ENCODE results near the gene MS4A15. TPM values are rescaled to one million over a fixed set of nuclear protein-coding genes. Genes with fewer than 3 reads are reported as not detected.

Gene MS4A15
- total and polyA plus RNA-seq, 9 of the 15 experiments (the other 6 are each of a cell fraction or from before 2014, with no cell fraction given) = not detected

DNA sequence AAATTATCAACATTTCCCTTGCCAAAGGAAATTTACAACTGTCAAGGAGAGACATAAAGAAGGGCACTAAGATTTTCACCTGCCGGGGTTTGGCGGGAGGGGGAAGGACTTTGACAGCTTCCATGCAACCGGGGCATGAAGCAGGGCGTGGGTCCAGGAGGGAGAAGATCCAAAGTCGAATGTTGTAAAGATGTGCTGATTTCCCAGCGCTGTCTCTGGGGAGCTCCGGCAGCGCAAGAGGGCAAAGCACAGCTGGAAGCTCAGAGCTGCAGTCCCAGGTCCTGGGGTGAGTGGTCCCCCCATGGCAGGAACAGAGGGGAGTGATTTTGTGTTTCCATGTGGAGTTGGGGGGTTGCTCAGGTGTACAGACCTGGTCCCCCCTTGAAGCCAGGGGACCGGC is 28.5 kb downstream of the MS4A15 start, which contains the start of gene MS4A10:
TSS of gene MS4A10 (plus strand) at position 198 of the 400 bp plus-strand sequence. CDS start 5,003 bp downstream, outside the sequence.
- H3K27me3 ChIP-seq (ENCODE audit: control insufficient read depth in 2 of 2, insufficient read depth in 2 of 2, low read length in 2 of 2) = peaks cover 0 to 14% of the 10 kb centered on the region in 2 experiments; a peak in 2 of 5 replicates
- in situ Hi-C loops (cut with MboI) = no loop called here
- no peak for TF ChIP-seq ZNF436 (CRISPR knock-in tag; IDR thresholded peaks at IDR 0.05)
- TF ChIP-seq ZNF224 (CRISPR knock-in tag; IDR thresholded peaks at IDR 0.05) = no peak
- TF ChIP-seq, protein P1, sequence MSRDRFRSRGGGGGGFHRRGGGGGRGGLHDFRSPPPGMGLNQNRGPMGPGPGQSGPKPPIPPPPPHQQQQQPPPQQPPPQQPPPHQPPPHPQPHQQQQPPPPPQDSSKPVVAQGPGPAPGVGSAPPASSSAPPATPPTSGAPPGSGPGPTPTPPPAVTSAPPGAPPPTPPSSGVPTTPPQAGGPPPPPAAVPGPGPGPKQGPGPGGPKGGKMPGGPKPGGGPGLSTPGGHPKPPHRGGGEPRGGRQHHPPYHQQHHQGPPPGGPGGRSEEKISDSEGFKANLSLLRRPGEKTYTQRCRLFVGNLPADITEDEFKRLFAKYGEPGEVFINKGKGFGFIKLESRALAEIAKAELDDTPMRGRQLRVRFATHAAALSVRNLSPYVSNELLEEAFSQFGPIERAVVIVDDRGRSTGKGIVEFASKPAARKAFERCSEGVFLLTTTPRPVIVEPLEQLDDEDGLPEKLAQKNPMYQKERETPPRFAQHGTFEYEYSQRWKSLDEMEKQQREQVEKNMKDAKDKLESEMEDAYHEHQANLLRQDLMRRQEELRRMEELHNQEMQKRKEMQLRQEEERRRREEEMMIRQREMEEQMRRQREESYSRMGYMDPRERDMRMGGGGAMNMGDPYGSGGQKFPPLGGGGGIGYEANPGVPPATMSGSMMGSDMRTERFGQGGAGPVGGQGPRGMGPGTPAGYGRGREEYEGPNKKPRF (IDR thresholded peaks at IDR 0.05; ENCODE audit: low read depth, low read length) = no peak
- TF ChIP-seq MEF2D (tag; conservative IDR thresholded peaks at IDR 0.05; ENCODE audit: low read depth) = no peak
- TF ChIP-seq HDGF (IDR thresholded peaks at IDR 0.05) = no peak
- no peak for TF ChIP-seq NFE2 (IDR thresholded peaks at IDR 0.05; ENCODE audit: low read depth)
- no peak for TF ChIP-seq ZNF3 (CRISPR knock-in tag; IDR thresholded peaks at IDR 0.05)
- no peak for TF ChIP-seq ZNF431 (CRISPR knock-in tag; IDR thresholded peaks at IDR 0.05)
- no peak for TF ChIP-seq CHCHD3 (CRISPR knock-in tag; IDR thresholded peaks at IDR 0.05)
- no peak for TF ChIP-seq PHB (CRISPR knock-in tag; IDR thresholded peaks at IDR 0.05)
- TF ChIP-seq RBM39 (optimal IDR thresholded peaks at IDR 0.05; ENCODE audit: low read depth, low read length) = no peak
- POLR2A ChIA-PET = interaction anchor here (1.4 kb wide), 1 partner anchor 17 kb away, joined by 3 read pairs; no protein-coding TSS in a partner anchor
- H3K4me3 ChIP-seq = no peak within 1 kb of the TSS
- no peak within 1 kb of the TSS for H3K27ac ChIP-seq (ENCODE audit: extremely low read depth, low read depth, low read length)
- WGBS (ENCODE audit: insufficient coverage, low coverage, missing lambda C conversion rate) = 8% methylated on average over 8 of the region's 9 CpGs
- ATAC-seq (no peak), FAIRE-seq (no peak), DNase-seq (ENCODE audit: extremely low read depth in 1 of 4, low spot score in 3 of 4) (no peak)
- CTCF ChIA-PET (ENCODE audit: low intra/inter-chr PET ratio) = no interaction called here
- no peak within 1 kb of the TSS for H3K4me2 ChIP-seq (ENCODE audit: insufficient read depth, low read length)
- no peaks in the 10 kb centered on the region for H3K9me1 ChIP-seq (ENCODE audit: control insufficient read depth, insufficient read depth, low read length)
- no peak within 1 kb of the TSS for H3K9ac ChIP-seq (ENCODE audit: insufficient read depth in 1 of 2, low read depth in 2 of 2, low read length in 2 of 2)
- no peaks in the 10 kb centered on the region for H3K79me2 ChIP-seq (ENCODE audit: control insufficient read depth, insufficient read depth, low read length)
- BruUV-seq (replicated peaks) = no TSS peak
- no peaks in the 10 kb centered on the region for H3K9me3 ChIP-seq (replicated peaks; ENCODE audit: control insufficient read depth, insufficient read depth, low read depth, low read length)
- no peaks in the 10 kb centered on the region for H3K36me3 ChIP-seq (ENCODE audit: control insufficient read depth, insufficient read depth, low read length)
- no peak within 1 kb of the TSS for H2AFZ ChIP-seq (ENCODE audit: low read depth, low read length)
- peaks cover 2% of the 10 kb centered on the region in 2 experiments; a peak in 2 of 5 replicates for H3K4me1 ChIP-seq (replicated peaks in 1 of 2; ENCODE audit: control insufficient read depth in 2 of 2, insufficient read depth in 2 of 2, low read length in 2 of 2)
- H4K20me1 ChIP-seq (replicated peaks; ENCODE audit: control insufficient read depth, insufficient read depth, low read length) = no peaks in the 10 kb centered on the region
- intact Hi-C loops (cut with micrococcal nuclease) = no loop called here

Data from K562 (cell line).